K562 (cell line): ENCODE measurements around the gene MB21D2. TPM values are rescaled to one million over a fixed set of nuclear protein-coding genes. Genes with fewer than 3 reads are reported as not detected.

Source experiments
- ATAC-seq: fragments of 200-7000 bp; cut with Tn5 transposase; 3 replicates; pipeline ENCODE4 v1.9.1; 2020; ENCODE audit warnings: moderate library complexity
- BruUV-seq: library from RNA; stranded (reverse); fragments of 400-500 nt; replicated peaks from 2 replicates; lab custom pipeline; 2021; lab: Mats Ljungman, UMichigan
- CTCF ChIA-PET: fragments of 300-600 bp; formaldehyde crosslinking; extraction: SDS; loops from one replicate; lab custom pipeline; 2021; ENCODE audit warnings: low intra/inter-chr PET ratio; lab: Yijun Ruan, JAX
- POLR2A ChIA-PET: fragments of 300-600, 350-650 bp; sonication (Branson Sonifier 250); formaldehyde crosslinking; extraction: SDS; loops from one replicate; lab custom pipeline; 2021; ENCODE audit warnings: antibody characterized with exemption, inconsistent platforms; lab: Yijun Ruan, JAX
- DNase-seq, 4 experiments: peaks; one replicate each; pipeline versions ENCODE4 v3.0.0 to v3.0.0-alpha.2; 2011 to 2018; ENCODE audit warnings: low spot score in 3 of 4, mixed read lengths in 3 of 4; ENCODE audit errors: extremely low read depth in 1 of 4
- FAIRE-seq: peaks from 2 replicates; lab custom pipeline; 2011; peaks lifted over from hg19 to GRCh38; lab: Jason Lieb, UNC
- H2AFZ ChIP-seq: 2 replicates; pipeline ENCODE4 v1.6.0; 2011; ENCODE audit warnings: low read depth, low read length, control low read depth, inconsistent platforms
- H3K27ac ChIP-seq: fragments of 200-600 bp; 3 replicates; pipeline ENCODE4 v1.8.0; 2011; ENCODE audit warnings: low read depth, mild to moderate bottlenecking, control low read depth, inconsistent platforms, low read length, moderate library complexity, mixed read lengths; ENCODE audit errors: extremely low read depth
- H3K27me3 ChIP-seq, 2 experiments: fragments of 300-600 bp in 1 of 2; 2 replicates in 1 of 2; 3 replicates in 1 of 2; pipeline versions ENCODE4 v1.6.0 to v1.8.0; 2011; ENCODE audit warnings: inconsistent platforms in 2 of 2, low read length in 2 of 2, mild to moderate bottlenecking in 1 of 2, mixed read lengths in 1 of 2, moderate library complexity in 1 of 2; ENCODE audit not compliant: control insufficient read depth in 2 of 2, insufficient read depth in 2 of 2
- H3K36me3 ChIP-seq: fragments of 300-600 bp; 3 replicates; pipeline ENCODE4 v1.8.0; 2011; ENCODE audit warnings: mild to moderate bottlenecking, low read length, inconsistent platforms; ENCODE audit not compliant: control insufficient read depth, insufficient read depth
- H3K4me1 ChIP-seq, 2 experiments: fragments of 200-600 bp in 1 of 2; replicated peaks in 1 of 2; 2 replicates in 1 of 2; 3 replicates in 1 of 2; pipeline versions ENCODE4 v1.5.1 to v1.8.0; 2011; ENCODE audit warnings: inconsistent platforms in 2 of 2, low read length in 2 of 2, mild to moderate bottlenecking in 1 of 2, mixed read lengths in 1 of 2, moderate library complexity in 1 of 2; ENCODE audit not compliant: control insufficient read depth in 2 of 2, insufficient read depth in 2 of 2
- H3K4me2 ChIP-seq: 2 replicates; pipeline ENCODE4 v1.6.1; 2011; ENCODE audit warnings: low read length, control low read depth, inconsistent platforms, mixed read lengths; ENCODE audit not compliant: insufficient read depth
- H3K4me3 ChIP-seq: fragments of 200-600 bp; sonication (generic), shearing (Covaris generic); 2 replicates; pipeline ENCODE4 v1.5.1; 2016; ENCODE audit warnings: control low read depth, inconsistent platforms
- H3K79me2 ChIP-seq: fragments of 200-600 bp; 3 replicates; pipeline ENCODE4 v1.8.0; 2011; ENCODE audit warnings: low read length, inconsistent platforms; ENCODE audit not compliant: control insufficient read depth, insufficient read depth
- H3K9ac ChIP-seq, 2 experiments: 2 replicates each; pipeline versions ENCODE4 v1.6.0 to v1.6.1; 2011; ENCODE audit warnings: low read depth in 2 of 2, low read length in 2 of 2, control low read depth in 1 of 2, inconsistent platforms in 1 of 2, mild to moderate bottlenecking in 1 of 2, mixed read lengths in 1 of 2; ENCODE audit not compliant: insufficient read depth in 1 of 2
- H3K9me1 ChIP-seq: one replicate; pipeline ENCODE4 v1.6.0; 2011; ENCODE audit warnings: inconsistent platforms, mild to moderate bottlenecking, low read length, moderate library complexity; ENCODE audit not compliant: control insufficient read depth, insufficient read depth
- H3K9me3 ChIP-seq: replicated peaks from 2 replicates; pipeline ENCODE4 v1.5.1; 2011; ENCODE audit warnings: low read depth, low read length, inconsistent platforms; ENCODE audit not compliant: control insufficient read depth, insufficient read depth
- H4K20me1 ChIP-seq: replicated peaks from 2 replicates; pipeline ENCODE4 v1.6.1; 2011; ENCODE audit warnings: low read length, inconsistent platforms, mixed read lengths; ENCODE audit not compliant: control insufficient read depth, insufficient read depth
- CCNT2 ChIP-seq: IDR thresholded peaks from 2 replicates; pipeline ENCODE4 v1.6.1; 2011; ENCODE audit warnings: borderline replicate concordance, low read depth, mild to moderate bottlenecking, moderate library complexity, mixed read lengths, low read length; ENCODE audit not compliant: insufficient read length; ENCODE audit errors: extremely low read depth
- DDX20 ChIP-seq: fragments of 450-650 bp; IDR thresholded peaks from 2 replicates; pipeline ENCODE4 v1.6.1; 2016; ENCODE audit warnings: missing genetic modification characterization, low read depth, mild to moderate bottlenecking, missing compliant biosample characterization, moderate library complexity
- HNRNPH1 ChIP-seq: fragments of 200-400 bp; formaldehyde crosslinking; optimal IDR thresholded peaks from 2 replicates; pipeline ENCODE3; 2017; ENCODE audit warnings: low read depth, mild to moderate bottlenecking, low read length, moderate library complexity
- KAT8 ChIP-seq: fragments of 450-650 bp; IDR thresholded peaks from 2 replicates; pipeline ENCODE4 v1.6.1; 2016; ENCODE audit warnings: low read depth, mild to moderate bottlenecking
- LARP7 ChIP-seq: fragments of 450-650 bp; IDR thresholded peaks from 2 replicates; pipeline ENCODE4 v1.6.1; 2016
- LEF1 ChIP-seq: fragments of 450-650 bp; IDR thresholded peaks from 2 replicates; pipeline ENCODE4 v1.6.1; 2016; ENCODE audit warnings: mild to moderate bottlenecking
- MBD1 ChIP-seq: fragments of 250-450 bp; sonication (Bioruptor Pico); IDR thresholded peaks from 2 replicates; pipeline ENCODE4 v1.8.0; 2022; ENCODE audit warnings: inconsistent platforms
- RNF219 ChIP-seq: fragments of 250-450 bp; sonication (Bioruptor Pico); IDR thresholded peaks from 2 replicates; pipeline ENCODE4 v1.5.0; 2022; ENCODE audit warnings: mild to moderate bottlenecking
- TSHZ1 ChIP-seq: fragments of 250-450 bp; sonication (Bioruptor Pico); IDR thresholded peaks from 2 replicates; pipeline ENCODE4 v1.4.0; 2020; ENCODE audit warnings: mild to moderate bottlenecking, moderate library complexity
- ZBTB2 ChIP-seq: fragments of 450-650 bp; IDR thresholded peaks from 2 replicates; pipeline ENCODE4 v1.6.1; 2016; ENCODE audit warnings: antibody characterized with exemption
- ZFP36 ChIP-seq: fragments of 150-350 bp; IDR thresholded peaks from 2 replicates; pipeline ENCODE4 v1.6.1; 2018; ENCODE audit warnings: low read length, low read depth; ENCODE audit not compliant: partially characterized antibody
- ZNF41 ChIP-seq: fragments of 250-450 bp; sonication (Bioruptor Pico); conservative IDR thresholded peaks from 2 replicates; pipeline ENCODE4 v1.4.0; 2020; ENCODE audit warnings: mild to moderate bottlenecking
- ZNF551 ChIP-seq: fragments of 250-450 bp; sonication (Bioruptor Pico); IDR thresholded peaks from 2 replicates; pipeline ENCODE4 v1.5.0; 2021; ENCODE audit warnings: mild to moderate bottlenecking, moderate library complexity
- WGBS: fragments of 100-300 bp; shearing (Covaris generic); methylation state at CpG from one replicate; pipeline ENCODE4 v1.1.6; 2016; ENCODE audit warnings: low coverage, mixed read lengths; ENCODE audit not compliant: insufficient coverage; ENCODE audit errors: missing lambda C conversion rate; 5-methylcytosine and 5-hydroxymethylcytosine counted together
- in situ Hi-C: fragments of 300-500 bp; cut with MboI; formaldehyde crosslinking; loops from 4 replicates; pipeline ENCODE4 v1.15.0; 2018; ENCODE audit warnings: inconsistent platforms, mixed read lengths
- intact Hi-C: fragments of 100-400 bp; cut with micrococcal nuclease; formaldehyde crosslinking; loops from 2 replicates; pipeline ENCODE4 v1.14.2; 2022
- polyA plus RNA-seq, 8 experiments: library from polyadenylated mRNA; depleted of rRNA in 4 of 8; stranded (reverse) in 5 of 8; unstranded in 3 of 8; fragments of >200 nt; fragmentation: Nextera tagmentation in 2 of 8; fragmentation: Illumina TruSeq in 1 of 8; extraction: Ambion mirVana in 2 of 8; extraction: Trizol in 1 of 8; gene quantifications; 2 replicates each; pipeline versions ENCODE4 v1.2.1 to v1.2.3, GENCODE V29; 2011 to 2014; ENCODE audit warnings: inconsistent platforms in 1 of 8, missing spikeins in 1 of 8
- total RNA-seq, 7 experiments: library from RNA; depleted of rRNA in 6 of 7; stranded (reverse); fragments of >200 nt in 6 of 7; fragmentation: Illumina TruSeq in 2 of 7; extraction: Trizol in 2 of 7; gene quantifications; 2 replicates each; pipeline versions ENCODE4 v1.2.1 to v1.2.3, GENCODE V29; 2011 to 2021; ENCODE audit warnings: low replicate concordance in 1 of 7

The MB21D2 gene
- total and polyA plus RNA-seq, 9 of the 15 experiments (the other 6 are each of a cell fraction or from before 2014, with no cell fraction given): 0.01 TPM; not detected in 8

GRCh38 chr3:192902549-192902948 is 15.1 kb downstream of the MB21D2 start:
- Histone ChIP-seq H3K79me2 (no peaks in the 10 kb centered on the region), H3K9me1 (no peaks in the 10 kb centered on the region), H3K36me3 (no peaks in the 10 kb centered on the region), H3K4me3 (no peak overlapping the region), H3K9ac (no peak overlapping the region), H4K20me1 (no peaks in the 10 kb centered on the region), H3K9me3 (no peaks in the 10 kb centered on the region), H3K4me1 (no peaks in the 10 kb centered on the region), H3K27me3 (no peaks in the 10 kb centered on the region; a peak in 1 of 5 replicates), H3K4me2 (no peak overlapping the region), H2AFZ (no peak overlapping the region), H3K27ac (no peak overlapping the region)
- in situ Hi-C loops (no loop called here), intact Hi-C loops (no loop called here)
- whole genome bisulfite sequencing: 0% methylated on average over 4 of the region's 4 CpGs
- DNase-seq (no peak), FAIRE-seq (no peak), ATAC-seq (no peak)
- BruUV-seq: no TSS peak
- CTCF ChIA-PET: no interaction called here
- POLR2A ChIA-PET: no interaction called here
- TF ChIP-seq ZBTB2 (no peak), HNRNPH1 (no peak), RNF219 (CRISPR knock-in tag) (no peak), CCNT2 (no peak), ZNF41 (CRISPR knock-in tag) (no peak), ZNF551 (CRISPR knock-in tag) (no peak), KAT8 (no peak), LARP7 (no peak), LEF1 (no peak), MBD1 (CRISPR knock-in tag) (no peak), DDX20 (tag) (no peak), ZFP36 (no peak), TSHZ1 (no peak)
